HG03135 (cell line): ENCODE data around the gene CTDSPL.

Source experiments
- ATAC-seq: cut with Tn5 transposase; IDR thresholded peaks from one replicate; pipeline ENCODE4 v1.9.1; 2021; ENCODE audit warnings: mild to moderate bottlenecking, moderate library complexity; ENCODE audit not compliant: unreplicated experiment

The CTDSPL gene

GRCh38 chr3:37996785-37997301, 135.2 kb downstream of the CTDSPL start:
- ATAC-seq: peak; percentile 47

GRCh38 chr3:37997342-37997741, 135.7 kb downstream of the CTDSPL start:
- ATAC-seq: no peak

GRCh38 chr3:37997791-37998370, 136.2 kb downstream of the CTDSPL start:
- ATAC-seq: no peak

- ATAC-seq: no peak
These were observed 138.2 kb downstream of the CTDSPL start for GRCh38 chr3:37999836-38000235.

GRCh38 chr3:38000242-38000916, 138.7 kb downstream of the CTDSPL start:
- ATAC-seq: no peak

- no peak for ATAC-seq
These were observed 139.3 kb downstream of the CTDSPL start for GRCh38 chr3:38000965-38001455.

- no peak for ATAC-seq
These were observed 139.9 kb downstream of the CTDSPL start for GRCh38 chr3:38001456-38002081.

- ATAC-seq: no peak
These were observed 140.7 kb downstream of the CTDSPL start for GRCh38 chr3:38002291-38002876.

- ATAC-seq: no peak
These were observed 141.3 kb downstream of the CTDSPL start for GRCh38 chr3:38002940-38003339.

GRCh38 chr3:38003371-38003816, 141.7 kb downstream of the CTDSPL start:
- ATAC-seq: no peak

- no peak for ATAC-seq
These were observed 142.2 kb downstream of the CTDSPL start for GRCh38 chr3:38003817-38004414.

GRCh38 chr3:38004415-38005075, 142.9 kb downstream of the CTDSPL start:
- ATAC-seq: no peak

- ATAC-seq: no peak
These were observed 143.7 kb downstream of the CTDSPL start for GRCh38 chr3:38005076-38006020.

- ATAC-seq: no peak
These were observed 144.4 kb downstream of the CTDSPL start for GRCh38 chr3:38006031-38006430.

- no peak for ATAC-seq
These were observed 144.8 kb downstream of the CTDSPL start for GRCh38 chr3:38006445-38006995.

- no peak for ATAC-seq
These were observed 146.0 kb downstream of the CTDSPL start for GRCh38 chr3:38007754-38008090.

GRCh38 chr3:38008191-38008701, 146.6 kb downstream of the CTDSPL start:
- no peak for ATAC-seq

GRCh38 chr3:38008971-38009580, 147.4 kb downstream of the CTDSPL start:
- ATAC-seq: no peak
